SH-SY5Y (cell line): ENCODE results near the gene SOST.

ENCODE experiments used
- GATA2 ChIP-seq: IDR thresholded peaks from 2 replicates; pipeline ENCODE4 v1.6.1; 2011; ENCODE audit warnings: mild to moderate bottlenecking, low read depth, low read length
- GATA3 ChIP-seq: IDR thresholded peaks from 2 replicates; pipeline ENCODE4 v1.6.1; 2011; ENCODE audit warnings: low read depth, mild to moderate bottlenecking, low read length, moderate library complexity

DNA sequence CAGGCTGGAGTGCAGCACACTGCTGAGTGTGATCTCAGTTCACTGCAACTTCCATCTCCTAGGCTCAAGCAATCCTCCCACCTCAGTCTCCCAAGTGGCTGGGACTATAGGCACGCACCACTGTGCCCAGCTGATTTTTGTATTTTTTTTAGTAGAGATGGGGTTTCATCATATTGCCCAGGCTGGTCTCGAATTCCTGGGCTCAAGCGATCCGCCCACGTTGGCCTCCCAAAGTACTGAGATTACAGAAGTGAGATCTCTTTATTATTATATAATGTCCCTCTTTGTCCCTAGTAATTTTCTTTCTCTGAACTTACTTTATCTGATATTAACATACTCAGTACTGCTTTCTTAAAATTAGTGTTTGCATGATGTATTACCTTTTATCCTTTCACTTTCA is 29.9 kb upstream of the SOST start:
- TF ChIP-seq GATA2 (no peak), GATA3 (no peak)
